ENCODE data around the gene MICAL3.

Gene MICAL3

DNA sequence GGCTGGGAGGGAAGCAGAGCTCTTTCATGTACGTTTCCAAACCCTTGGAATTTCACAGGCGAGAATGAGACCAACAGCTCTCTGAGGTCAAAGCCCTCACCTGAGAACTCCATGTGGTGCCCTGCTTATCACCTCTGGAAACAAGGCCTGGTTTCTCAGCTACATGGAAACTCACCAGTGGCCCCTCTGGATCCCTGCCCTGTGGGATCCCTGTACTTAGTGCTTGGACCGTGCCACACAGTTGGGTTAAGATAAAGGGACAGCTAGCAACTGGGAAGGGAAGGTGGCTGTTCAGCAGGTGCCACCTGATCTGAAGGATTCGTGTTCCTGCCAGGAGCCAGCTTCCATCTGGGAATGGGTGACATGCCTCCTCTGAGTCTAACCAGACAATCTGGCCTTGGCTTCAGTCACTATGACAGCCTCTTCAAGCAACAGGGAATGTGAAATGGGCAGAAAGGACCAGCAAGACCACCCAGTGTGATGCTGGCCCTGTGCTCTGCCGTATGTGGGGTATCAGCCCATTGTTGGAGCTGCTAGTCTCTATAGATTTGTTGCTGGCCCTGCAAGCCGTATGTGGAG is 195.8 kb downstream of the MICAL3 start:
- no peak for DNase-seq

DNA sequence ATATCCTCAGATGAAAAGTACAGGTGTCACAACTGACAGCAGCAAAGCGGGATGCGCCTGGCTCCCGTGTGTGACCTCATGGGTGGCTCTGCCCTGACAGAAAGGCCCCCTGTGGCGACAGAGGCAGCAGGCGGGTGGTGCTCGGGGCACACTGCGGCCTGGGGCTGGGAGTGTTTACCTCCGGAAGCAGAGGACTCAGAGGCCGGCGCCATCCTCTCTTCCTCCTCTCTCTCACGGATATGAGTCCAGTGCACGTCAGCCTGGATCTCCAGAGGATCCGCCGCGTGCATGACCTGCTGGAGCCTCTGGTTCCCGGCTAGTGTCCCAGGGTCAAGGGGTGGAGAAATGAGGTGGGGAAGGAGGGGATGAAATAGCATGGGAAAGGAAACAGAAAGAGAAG is 196.9 kb downstream of the MICAL3 start:
- no peak for DNase-seq

DNA sequence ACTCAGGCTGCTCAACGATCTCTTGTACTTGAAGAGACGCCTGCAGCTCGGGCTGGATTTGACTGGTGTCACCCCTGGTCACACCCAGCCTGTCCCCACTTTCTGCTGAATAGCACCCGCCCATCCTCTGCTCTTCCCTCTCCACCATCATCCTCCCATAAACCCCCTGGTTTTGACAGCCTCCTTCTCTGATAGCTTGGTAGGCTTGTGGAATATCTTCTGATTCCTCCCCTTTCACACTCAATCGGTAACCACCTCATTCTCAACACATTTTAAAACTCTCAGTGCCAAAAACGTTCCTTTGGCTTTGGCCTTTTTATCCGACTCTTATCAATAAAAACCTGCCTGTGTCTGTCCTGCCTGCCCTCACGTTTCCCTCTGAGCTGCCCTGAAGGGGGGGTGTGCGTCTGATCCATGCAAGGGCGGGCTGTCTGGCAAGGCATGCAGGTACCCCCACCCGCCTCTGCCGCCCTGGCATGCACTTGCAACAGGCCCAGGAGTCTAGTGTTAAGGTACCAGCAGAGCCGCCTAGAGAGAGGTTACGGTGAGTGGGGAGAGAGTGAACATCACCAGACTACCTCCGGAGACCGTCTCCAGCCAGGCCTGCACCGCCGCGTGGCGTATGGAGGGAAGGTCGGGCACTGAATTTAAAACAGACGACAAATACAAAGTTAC is 198.3 kb downstream of the MICAL3 start:
- no peak for DNase-seq

DNA sequence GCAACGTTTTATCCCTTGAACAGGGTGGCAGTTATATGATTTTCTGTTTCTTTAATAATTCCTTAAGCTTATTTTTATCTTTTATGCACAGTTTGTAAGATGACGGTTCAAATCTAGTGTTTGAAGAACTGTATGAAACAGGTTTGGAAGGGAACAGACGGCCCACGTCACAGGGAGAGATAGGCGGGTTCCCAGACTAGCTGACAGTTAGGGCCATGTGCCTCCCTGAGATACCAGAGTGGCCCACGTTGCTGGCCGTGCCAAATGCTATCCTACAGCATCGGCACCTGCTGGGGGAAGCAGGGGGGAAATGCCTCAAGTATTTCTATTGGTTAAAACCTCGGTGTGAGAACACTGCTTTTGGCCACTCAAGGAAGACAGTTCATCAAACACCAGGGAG is 199.9 kb downstream of the MICAL3 start:
- no peak for DNase-seq

DNA sequence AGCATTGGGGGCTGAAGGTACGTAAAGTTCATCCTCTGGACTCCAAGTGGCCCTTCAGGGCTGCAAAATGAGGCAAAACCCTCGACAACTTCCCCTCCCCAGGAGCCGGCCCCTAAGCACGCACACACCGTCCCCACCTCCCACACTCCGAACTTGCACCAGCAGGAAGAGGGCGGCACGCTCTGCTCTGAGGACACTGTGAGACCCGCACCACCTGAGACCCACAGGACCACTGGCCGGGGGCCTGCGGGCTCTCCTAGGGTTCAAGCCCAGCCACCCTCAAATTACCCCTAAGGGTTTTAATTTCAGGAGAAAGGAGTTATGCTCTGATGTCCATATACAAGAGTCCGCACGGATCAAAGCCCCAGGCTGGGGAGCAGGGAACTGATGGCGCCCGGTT is 200.4 kb downstream of the MICAL3 start:
- no peak for DNase-seq

DNA sequence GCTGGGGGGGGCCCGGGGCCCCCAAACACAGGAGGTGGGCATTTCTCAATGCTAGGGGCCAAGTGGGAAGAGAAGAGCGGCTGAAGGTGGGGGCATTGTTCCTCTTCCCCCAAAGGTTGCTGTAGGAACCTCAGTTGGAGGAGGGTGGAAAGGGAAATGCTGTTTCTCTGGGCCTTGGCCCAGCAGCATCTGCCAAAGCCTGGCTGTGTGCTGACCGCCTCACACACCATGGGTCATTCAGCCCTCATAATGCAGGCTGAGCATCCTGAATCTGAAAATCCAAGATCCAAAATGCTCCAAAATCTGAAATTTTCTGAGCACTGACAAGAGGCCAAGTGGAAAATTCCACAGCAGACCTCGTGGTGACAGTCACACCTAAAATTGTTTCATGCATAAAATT is 201.1 kb downstream of the MICAL3 start:
- no peak for DNase-seq

DNA sequence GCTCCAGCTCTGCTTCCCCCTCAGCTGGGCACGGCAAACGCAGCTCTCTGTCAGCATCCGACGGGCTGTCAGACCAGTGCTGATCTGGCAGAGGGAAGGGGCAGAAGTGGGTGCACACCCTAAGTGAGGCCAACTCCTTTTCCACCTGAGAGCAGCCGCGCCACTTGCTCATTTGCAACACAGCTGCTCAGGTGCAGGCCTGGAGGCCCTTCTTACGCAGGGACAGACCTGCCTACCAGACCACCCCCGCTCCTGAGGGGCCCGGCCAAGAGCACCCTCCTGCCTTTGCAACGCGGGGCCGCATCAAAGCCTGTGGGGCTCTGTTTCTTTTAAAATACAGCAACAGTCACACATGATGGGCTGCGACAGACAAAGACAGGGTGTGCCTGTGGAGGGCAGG is 202.3 kb downstream of the MICAL3 start:
- DNase-seq = no peak

DNA sequence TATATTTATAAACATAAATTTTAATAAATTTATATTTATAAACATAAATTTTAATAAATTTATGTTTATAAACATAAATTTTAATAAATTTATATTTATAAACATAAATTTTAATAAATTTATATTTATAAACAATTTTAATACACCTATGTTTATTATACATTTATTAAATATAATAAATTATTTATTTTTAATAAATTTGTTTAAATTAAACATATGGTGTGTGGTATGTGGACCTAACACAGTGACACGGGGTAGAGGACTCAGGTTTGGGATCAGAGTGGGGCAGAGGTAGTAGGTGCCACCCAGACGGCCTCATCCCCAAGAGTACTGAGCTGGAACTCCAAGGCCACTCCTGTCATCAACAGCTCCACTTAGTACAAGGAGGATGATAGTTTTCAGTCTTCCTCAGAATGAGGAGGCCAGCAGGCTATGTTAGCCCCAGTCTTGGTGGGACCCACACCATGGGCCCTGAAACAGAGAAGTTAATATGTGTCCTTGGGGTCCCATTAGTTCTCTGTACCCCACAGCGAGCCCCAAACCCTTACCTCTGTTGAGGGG is 203.4 kb downstream of the MICAL3 start:
- no peak for DNase-seq

DNA sequence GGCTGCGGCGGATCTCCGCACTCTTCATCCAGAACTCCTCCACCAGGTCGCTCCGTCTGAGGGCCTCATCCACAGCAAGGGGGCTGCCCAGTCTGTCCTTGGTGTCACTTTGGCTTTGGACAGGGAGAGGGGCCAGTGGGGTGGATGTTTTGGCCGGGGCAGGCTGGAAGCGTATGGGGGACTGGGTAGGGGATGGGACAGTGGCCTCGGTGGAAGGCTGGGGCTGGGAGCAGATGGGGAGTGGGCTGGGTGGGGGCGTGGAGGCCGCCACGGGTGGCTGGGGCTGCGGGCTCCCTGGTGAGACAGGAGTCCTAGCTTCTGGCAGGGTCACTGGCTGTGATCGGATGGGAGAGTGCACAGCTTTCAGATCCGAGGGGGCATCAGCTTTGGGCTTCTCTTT is 205.7 kb downstream of the MICAL3 start:
- no peak for DNase-seq

DNA sequence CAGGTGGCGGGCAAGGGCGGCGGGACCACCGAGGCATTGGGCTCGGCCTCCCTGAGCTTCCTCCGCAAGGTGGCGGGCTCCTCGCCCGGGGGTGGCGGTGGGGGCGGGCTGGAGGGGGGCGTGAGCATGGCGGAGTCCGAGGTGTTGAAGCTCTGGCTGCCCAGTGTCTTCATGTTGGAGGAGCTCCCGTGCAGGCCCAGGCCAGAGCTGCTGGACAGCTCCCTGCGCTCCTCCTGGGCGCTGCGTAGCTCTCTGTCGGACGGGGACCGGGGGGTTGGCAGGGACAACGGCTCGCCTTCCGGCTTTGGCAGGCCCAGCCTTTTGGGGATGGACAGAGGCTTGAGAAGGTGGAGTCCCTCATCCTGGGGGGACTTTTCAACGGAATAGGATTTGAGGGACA is 206.2 kb downstream of the MICAL3 start:
- DNase-seq = no peak

DNA sequence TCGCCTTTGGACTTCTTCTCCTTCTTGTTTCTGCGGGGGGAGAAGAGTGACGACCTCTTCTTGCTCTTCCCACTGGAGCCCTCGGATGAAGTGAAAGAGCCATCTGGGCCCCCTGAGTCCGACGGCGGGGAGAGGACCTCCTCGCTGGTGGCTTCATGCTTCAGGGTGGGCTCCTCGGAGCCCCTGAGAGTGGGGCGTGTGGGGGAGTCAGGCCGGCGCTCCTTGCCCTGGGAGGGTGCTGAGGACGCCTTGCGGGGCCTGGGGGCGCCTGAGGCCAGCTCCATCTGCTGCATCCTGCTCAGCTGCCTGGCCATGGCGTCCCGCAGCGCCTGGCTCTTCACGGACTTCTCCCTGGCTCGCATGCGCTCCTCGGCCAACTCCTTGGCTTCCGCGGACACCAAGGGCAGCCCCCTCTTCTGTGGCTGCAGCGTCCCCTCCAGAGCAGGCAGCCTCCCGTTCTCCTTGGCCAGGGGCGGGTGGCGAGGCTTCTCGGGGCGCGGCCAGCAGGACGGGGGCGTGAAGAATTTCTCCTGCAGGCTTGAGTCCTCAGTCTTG is 206.8 kb downstream of the MICAL3 start:
- no peak for DNase-seq

DNA sequence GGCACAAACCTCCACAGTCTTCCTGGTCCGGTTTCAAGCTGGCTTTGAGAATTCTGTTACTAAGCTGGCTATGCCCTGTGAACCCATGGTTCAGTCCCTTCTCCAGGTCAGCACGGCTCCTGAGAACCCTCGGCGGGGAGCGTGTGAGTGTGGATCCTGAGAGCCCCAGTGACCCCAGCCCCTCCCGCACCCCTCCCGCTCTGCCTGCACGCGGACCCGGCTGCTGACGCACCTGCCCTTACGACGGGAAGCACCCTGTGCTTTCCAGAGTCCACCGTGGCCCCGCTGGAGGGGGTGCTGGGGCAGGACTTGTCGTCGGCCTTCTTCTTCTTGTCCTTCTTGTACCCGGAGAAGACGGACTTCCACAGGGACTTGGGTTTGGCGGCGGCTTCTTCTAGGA is 207.3 kb downstream of the MICAL3 start:
- no peak for DNase-seq

DNA sequence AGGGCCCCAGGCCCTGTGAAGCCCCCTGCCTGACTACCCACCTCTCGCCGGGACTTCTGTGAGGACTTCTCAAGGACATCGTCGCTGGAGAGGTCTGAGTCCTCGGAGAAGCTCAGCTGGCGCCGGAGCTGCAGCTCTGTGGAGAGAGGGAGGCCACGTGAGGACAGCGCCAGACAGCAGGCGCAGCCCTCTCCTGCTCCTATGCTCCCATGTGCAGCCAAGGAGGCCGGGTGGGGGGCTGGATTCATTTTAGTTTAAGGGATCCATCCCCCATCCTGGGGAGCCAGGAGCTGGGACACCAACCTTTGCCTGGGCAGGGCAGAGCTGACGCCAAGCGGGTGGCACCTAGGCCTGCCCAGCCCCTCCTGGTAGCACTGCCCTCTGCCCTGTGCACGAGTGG is 207.7 kb downstream of the MICAL3 start:
- DNase-seq = no peak

DNA sequence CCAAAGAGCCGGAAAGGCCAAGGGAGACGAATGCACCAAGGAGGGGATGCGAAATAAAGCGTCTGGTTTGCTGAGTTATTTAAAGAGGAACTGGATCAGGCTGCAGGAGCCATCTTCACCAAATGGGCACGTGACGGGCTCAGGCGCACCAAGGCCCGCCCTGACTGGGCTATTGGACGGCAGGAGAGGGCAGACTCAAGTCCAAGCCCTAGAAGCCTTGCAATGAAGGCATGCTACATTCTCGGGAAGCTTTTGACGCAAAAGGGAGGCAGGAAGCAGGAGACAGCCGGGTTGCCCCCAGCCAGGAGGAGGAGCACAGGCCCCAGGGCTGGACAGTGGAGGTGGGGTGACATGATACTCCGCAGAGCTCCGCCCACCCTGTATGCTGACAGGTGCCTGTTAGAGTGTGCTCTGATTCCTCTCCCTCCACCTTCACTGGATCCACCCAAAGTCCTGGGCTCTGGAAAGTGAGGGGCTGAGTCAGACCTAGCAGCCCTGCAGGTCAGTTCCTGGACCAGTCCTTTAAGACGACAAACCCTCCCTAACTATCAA is 208.6 kb downstream of the MICAL3 start:
- DNase-seq = no peak

DNA sequence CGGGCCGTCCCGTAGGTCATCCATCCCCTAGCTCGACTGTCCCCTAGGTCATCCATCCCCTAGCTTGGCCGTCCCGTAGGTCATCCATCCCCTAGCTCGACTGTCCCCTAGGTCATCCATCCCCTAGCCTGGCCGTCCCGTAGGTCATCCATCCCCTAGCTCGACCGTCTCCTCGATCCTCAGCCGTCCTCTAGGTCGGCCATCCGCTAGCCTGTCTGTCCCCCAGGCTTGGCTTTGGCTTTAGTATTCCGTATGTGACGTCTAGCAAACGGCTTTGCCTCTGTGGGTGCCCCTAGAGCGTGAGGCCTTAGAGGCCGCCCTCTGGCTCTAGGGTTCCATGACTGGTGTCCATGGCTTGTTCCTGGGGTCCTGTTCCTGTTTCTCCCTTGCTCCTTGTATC is 209.5 kb downstream of the MICAL3 start:
- DNase-seq = no peak

DNA sequence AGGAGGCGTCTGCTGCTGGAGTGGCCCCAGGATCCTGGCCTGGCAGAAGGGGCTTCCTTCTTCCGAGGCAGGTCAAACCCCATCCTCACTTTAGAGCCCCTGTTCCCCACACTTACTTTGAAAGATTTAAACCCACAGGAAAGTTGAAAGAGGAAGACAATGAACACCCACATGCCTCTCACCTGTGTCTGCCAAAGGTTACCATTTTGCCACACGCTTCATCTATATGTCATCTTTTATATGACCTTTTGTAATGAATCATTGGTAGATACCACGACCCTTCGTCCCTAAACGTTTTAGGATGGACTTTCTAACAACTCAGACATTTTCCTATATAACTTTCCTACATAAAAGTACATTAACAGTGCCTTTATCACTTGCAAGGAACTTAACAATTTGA is 210.3 kb downstream of the MICAL3 start:
- DNase-seq = no peak

DNA sequence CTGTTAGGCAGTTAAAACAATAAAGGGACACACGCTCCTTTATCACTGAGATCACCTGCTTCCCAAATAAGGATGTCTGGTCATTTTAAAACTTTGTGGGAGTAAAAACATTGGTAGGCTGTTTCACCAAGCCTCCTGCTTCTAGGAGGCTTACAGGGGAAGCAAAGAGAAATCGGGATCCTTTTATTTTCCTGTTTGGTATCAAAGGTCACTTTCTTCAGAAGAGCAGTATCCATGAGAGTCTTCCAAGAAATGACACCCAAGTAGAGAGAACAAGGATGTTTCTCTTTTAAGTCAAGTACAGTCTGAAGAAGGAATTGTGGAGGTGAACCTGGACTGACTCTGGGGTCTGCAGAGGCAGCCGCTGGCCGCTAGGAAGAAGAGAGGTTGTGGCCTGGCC is 213.2 kb downstream of the MICAL3 start:
- DNase-seq = no peak

DNA sequence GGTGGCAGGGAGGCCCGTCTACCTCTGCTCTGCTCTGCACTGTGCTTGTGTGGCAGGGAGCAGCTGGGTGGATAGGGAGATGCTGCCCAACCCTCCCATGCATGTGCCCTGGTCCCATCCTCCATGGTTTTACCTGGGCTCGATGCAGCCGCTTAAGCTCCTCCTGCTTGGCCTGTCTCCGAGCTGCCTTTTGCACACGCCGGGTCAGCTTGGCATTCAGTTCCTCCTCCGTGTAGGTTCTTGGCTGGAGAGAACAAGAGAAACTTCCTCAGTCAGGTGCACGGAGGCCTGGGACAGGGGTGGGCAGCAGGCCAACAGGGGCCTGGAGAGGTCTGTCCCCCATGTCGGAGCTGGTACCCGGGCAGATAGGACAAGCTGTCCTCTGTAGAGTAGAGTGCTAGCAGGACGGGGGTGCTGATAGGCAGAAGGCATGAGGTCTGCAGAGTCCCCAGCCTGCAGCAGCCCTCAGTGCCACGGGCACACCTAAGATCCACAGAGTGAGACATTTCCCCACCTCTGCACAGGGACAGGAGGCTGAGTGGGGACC is 213.7 kb downstream of the MICAL3 start:
- DNase-seq = no peak

DNA sequence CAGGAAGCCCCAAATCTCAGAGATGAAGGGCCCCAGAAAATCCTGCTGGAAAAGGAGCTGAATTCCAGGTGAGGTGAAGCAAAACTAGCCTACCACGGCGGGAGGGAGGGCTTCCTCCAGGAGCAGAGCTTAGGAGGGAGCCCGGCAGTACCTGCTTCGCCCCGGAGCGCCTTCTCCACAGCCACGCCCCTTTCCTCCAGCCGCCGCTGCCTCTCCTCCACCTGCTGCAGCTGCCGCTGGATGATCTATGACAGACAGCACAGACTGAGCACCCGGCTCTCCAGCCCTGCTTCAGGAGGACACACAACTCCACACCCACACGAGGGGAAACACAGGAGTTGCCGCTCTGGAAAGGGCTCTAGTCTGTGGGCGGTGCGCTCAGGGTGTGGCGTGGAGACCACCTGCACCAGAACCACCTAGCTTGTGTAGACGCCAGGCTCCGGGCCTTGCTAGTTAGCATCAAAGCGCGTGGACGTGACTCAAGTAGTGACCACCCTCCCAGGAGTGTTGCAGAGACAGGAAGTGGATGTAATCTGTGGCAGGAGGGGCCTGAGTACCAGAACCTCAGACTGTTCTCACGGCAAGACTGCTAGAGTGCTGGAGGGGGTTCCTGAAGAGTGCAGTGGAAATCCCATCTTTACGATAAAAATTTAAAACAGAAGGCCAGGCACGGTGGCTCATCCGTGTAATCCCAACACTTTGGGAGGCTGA is 215.5 kb downstream of the MICAL3 start:
- no peak for DNase-seq

DNA sequence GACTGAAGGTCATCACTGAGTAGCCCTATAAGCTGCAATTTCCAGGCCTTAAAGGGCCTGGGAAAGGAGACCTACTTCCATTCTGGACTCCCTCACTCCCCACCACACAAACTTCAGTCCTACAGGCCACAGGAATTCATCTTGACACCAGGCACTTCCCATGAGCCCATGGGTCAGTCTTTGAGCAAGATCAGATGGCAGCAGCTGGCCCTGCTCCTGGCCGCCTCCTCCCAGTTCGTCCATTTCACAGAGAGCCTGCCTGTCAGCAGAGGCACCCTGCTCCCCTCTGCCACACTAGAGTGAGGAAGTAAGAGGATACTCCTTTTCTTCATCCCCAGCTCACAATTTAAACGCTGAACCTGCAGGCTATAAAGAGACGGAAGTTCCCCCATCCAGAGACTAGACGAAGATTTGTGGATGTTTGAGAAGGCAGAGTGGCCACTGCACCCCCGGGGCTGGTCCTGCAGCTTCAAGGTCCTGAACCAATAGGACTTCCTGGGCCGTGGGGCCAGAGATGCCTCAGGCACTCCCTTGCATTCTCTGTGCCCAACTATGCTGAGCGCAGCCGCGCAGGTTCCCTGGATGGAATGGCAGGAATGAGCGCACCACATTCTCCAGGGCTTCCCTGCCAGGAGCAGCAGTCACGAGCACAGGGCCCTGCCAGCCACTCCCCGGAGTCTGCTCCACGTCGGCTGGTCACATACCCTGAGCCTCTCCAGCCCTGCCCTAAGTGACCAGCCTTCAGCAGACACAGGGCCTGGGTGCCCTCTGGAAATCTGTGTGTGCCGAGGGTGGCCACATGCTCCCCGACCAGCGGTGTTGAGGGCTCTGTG is 216.6 kb downstream of the MICAL3 start:
- DNase-seq = no peak

DNA sequence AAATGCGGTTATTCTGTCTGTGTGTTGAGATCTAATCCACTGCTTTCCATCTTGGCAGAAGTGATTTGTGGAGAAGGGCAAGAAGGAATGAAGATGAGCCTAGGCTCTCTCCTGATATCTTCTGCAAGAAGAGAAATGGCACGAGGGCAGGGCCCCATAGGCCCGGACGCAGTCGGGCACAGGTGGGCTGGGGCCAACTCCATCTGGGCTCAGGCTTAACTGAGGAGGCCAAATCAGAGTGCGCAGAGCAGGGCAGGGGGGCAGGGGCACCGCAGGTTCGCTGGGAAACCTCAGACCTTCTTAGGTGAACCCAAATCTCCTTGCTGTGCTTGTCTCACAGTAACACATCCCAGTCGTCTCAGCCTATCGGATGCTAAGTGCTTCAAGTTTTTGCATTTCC is 217.3 kb downstream of the MICAL3 start:
- DNase-seq = no peak

DNA sequence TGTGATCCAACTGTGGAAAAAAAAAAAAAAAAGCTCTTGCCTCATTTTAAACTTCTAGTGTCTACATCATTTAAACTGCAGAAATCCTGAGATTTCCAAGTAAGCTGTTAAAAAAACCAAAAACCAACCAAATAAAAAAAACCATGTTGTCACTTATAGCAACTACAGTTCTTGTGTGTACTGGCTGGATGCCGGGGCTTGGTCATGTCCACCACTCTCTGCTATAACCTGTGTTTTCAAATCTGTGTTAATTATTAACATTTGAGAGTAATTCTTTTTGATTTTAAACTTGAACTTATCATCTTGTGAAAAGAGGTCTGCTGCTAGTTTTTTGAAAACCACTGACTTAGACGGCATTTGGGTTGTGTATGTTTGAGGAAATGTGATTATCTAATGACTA is 217.9 kb downstream of the MICAL3 start:
- DNase-seq = no peak
